Hematopoietic multipotent progenitor cell (in vitro differentiated cells): ENCODE results near the gene OBSCN. TPM values are rescaled to one million over a fixed set of nuclear protein-coding genes. Genes with fewer than 3 reads are reported as not detected.
"Not testable (repeated sequence)": the region's sequence is repeated elsewhere in the genome, so short reads cannot be mapped to it uniquely, and the experiment has no call there.

ENCODE experiments used
- DNase-seq, 3 donors: peaks; one replicate each; pipeline ENCODE4 v3.0.0-alpha.2; 2011 to 2015; ENCODE audit warnings: low read depth in 2 of 3, low spot score in 2 of 3
- total RNA-seq: library from RNA; depleted of rRNA; stranded (reverse); fragments of >200 nt; gene quantifications from one replicate; pipeline ENCODE4 v1.2.3, GENCODE V29; 2012

OBSCN gene
- total RNA-seq, 1 donor: 85.9 TPM

- no peak for DNase-seq
These were observed 25.4 kb upstream of the OBSCN start for GRCh38 chr1:228182296-228183030.

GRCh38 chr1:228184152-228184551, 23.7 kb upstream of the OBSCN start:
- no peak for DNase-seq

- no peak for DNase-seq
These were observed 22.2 kb upstream of the OBSCN start for GRCh38 chr1:228185641-228185965.

- DNase-seq: not testable (repeated sequence)
These were observed 19.6 kb upstream of the OBSCN start for GRCh38 chr1:228188249-228188648.

GRCh38 chr1:228190182-228190581, 17.7 kb upstream of the OBSCN start:
- no peak for DNase-seq

GRCh38 chr1:228190778-228191177, 17.1 kb upstream of the OBSCN start:
- no peak for DNase-seq

GRCh38 chr1:228194436-228194835, 13.4 kb upstream of the OBSCN start:
- DNase-seq: peak in 1 of 3 donors; percentile 25

- DNase-seq: no peak
These were observed 12.7 kb upstream of the OBSCN start for GRCh38 chr1:228194921-228195812.

GRCh38 chr1:228197555-228198147, 10.2 kb upstream of the OBSCN start:
- no peak for DNase-seq

- peak in 1 of 3 donors; percentile 31 for DNase-seq
These were observed 8.8 kb upstream of the OBSCN start for GRCh38 chr1:228198977-228199590.

- DNase-seq: no peak
These were observed 2.9 kb upstream of the OBSCN start for GRCh38 chr1:228204958-228205357.

GRCh38 chr1:228205526-228206436, 2.1 kb upstream of the OBSCN start:
- DNase-seq: no peak

- no peak for DNase-seq
These were observed 1.1 kb upstream of the OBSCN start for GRCh38 chr1:228206582-228207351.

- DNase-seq: no peak
These were observed 448 bp upstream of the OBSCN start for GRCh38 chr1:228207381-228207810.

GRCh38 chr1:228208831-228209551, 1.1 kb downstream of the OBSCN start:
- DNase-seq: no peak

GRCh38 chr1:228209657-228210056, 1.8 kb downstream of the OBSCN start:
- no peak for DNase-seq

GRCh38 chr1:228210076-228210651, 2.3 kb downstream of the OBSCN start:
- DNase-seq: no peak
